Endothelial cell of umbilical vein (primary cell): ENCODE data around the gene ADAMTS14. TPM values are rescaled to one million over a fixed set of nuclear protein-coding genes. Genes with fewer than 3 reads are reported as not detected.

Experiments used
- BruUV-seq: library from RNA; stranded (reverse); fragments of 400-500 nt; replicated peaks from 2 replicates; lab custom pipeline; 2021; lab: Mats Ljungman, UMichigan
- CTCF ChIA-PET: fragments of 300-600, 350-600 bp; sonication (Branson Sonifier 250); formaldehyde crosslinking; loops from one replicate; lab custom pipeline; 2021; ENCODE audit warnings: antibody characterized with exemption, inconsistent platforms; lab: Charles Lee
- POLR2A ChIA-PET: fragments of 300-600, 350-600 bp; sonication (Branson Sonifier 250); formaldehyde crosslinking; loops from one replicate; lab custom pipeline; 2021; ENCODE audit warnings: antibody characterized with exemption, inconsistent platforms; lab: Charles Lee
- DNase-seq: peaks from one replicate; pipeline ENCODE4 v3.0.0-alpha.2; 2011; ENCODE audit warnings: low read depth, low spot score
- FAIRE-seq: peaks from 2 replicates; lab custom pipeline; 2011; peaks lifted over from hg19 to GRCh38; lab: Jason Lieb, UNC
- H2AFZ ChIP-seq: 2 replicates; pipeline ENCODE4 v1.6.0; 2012; ENCODE audit warnings: low read depth, low read length, control low read depth, inconsistent platforms
- H3K27ac ChIP-seq: 2 replicates; pipeline ENCODE4 v1.5.1; 2011; ENCODE audit warnings: low read depth, mild to moderate bottlenecking, control low read depth, low read length, moderate library complexity; ENCODE audit not compliant: insufficient read depth
- H3K27me3 ChIP-seq, 2 experiments: 2 replicates each; pipeline versions ENCODE4 v1.6.0 to v1.6.1; 2011; ENCODE audit warnings: low read length in 2 of 2, mixed read lengths in 1 of 2; ENCODE audit not compliant: control insufficient read depth in 2 of 2, insufficient read depth in 2 of 2
- H3K36me3 ChIP-seq, 2 experiments: 2 replicates in 1 of 2; 3 replicates in 1 of 2; pipeline ENCODE4 v1.5.1; 2011; ENCODE audit warnings: low read length in 2 of 2, mild to moderate bottlenecking in 1 of 2, moderate library complexity in 1 of 2; ENCODE audit not compliant: control insufficient read depth in 2 of 2, insufficient read depth in 2 of 2; ENCODE audit errors: extremely low read depth in 1 of 2
- H3K4me1 ChIP-seq: 3 replicates; pipeline ENCODE4 v1.5.1; 2011; ENCODE audit warnings: mild to moderate bottlenecking, low read length; ENCODE audit not compliant: control insufficient read depth, insufficient read depth; ENCODE audit errors: extremely low read depth
- H3K4me2 ChIP-seq: 2 replicates; pipeline ENCODE4 v1.6.1; 2011; ENCODE audit warnings: low read length, control low read depth, mixed read lengths; ENCODE audit not compliant: insufficient read depth
- H3K4me3 ChIP-seq, 3 experiments: fragments of 200-600 bp in 1 of 3; sonication (generic), shearing (Covaris generic) in 1 of 3; replicated peaks in 1 of 3; 2 replicates each; pipeline ENCODE4 v1.5.1; 2011 to 2016; ENCODE audit warnings: control low read depth in 3 of 3, low read length in 3 of 3, mild to moderate bottlenecking in 2 of 3, inconsistent platforms in 1 of 3, low read depth in 1 of 3, moderate library complexity in 1 of 3; ENCODE audit not compliant: insufficient read depth in 1 of 3
- H3K79me2 ChIP-seq: 2 replicates; pipeline ENCODE4 v1.6.0; 2012; ENCODE audit warnings: low read length, inconsistent platforms; ENCODE audit not compliant: control insufficient read depth, insufficient read depth
- H3K9ac ChIP-seq: replicated peaks from 2 replicates; pipeline ENCODE3; 2011; ENCODE audit warnings: low read length, control low read depth; ENCODE audit not compliant: insufficient read depth; ENCODE audit errors: extremely low read depth
- H3K9me1 ChIP-seq: replicated peaks from 3 replicates; pipeline ENCODE4 v1.6.0; 2011; ENCODE audit warnings: mild to moderate bottlenecking, low read length; ENCODE audit not compliant: control insufficient read depth, insufficient read depth; ENCODE audit errors: extremely low read depth
- H3K9me3 ChIP-seq: replicated peaks from 2 replicates; pipeline ENCODE4 v1.5.1; 2012; ENCODE audit warnings: low read length, inconsistent platforms; ENCODE audit not compliant: control insufficient read depth, insufficient read depth
- H4K20me1 ChIP-seq: replicated peaks from 2 replicates; pipeline ENCODE3; 2011; ENCODE audit warnings: mild to moderate bottlenecking, low read length; ENCODE audit not compliant: control insufficient read depth, insufficient read depth; ENCODE audit errors: extremely low read depth
- CTCF ChIP-seq, 2 donors: IDR thresholded peaks; 1 replicate in 1 of 2; 2 replicates in 1 of 2; pipeline ENCODE4 v1.5.1; 2011; ENCODE audit warnings: low read length in 2 of 2, mild to moderate bottlenecking in 2 of 2, moderate library complexity in 2 of 2, control low read depth in 1 of 2, inconsistent platforms in 1 of 2, low read depth in 1 of 2; ENCODE audit not compliant: insufficient read depth in 1 of 2; ENCODE audit errors: extremely low read depth in 1 of 2
- EZH2 ChIP-seq: IDR thresholded peaks from 2 replicates; pipeline ENCODE4 v1.6.1; 2012; ENCODE audit warnings: borderline replicate concordance, low read depth, mild to moderate bottlenecking, moderate library complexity, low read length, inconsistent platforms; ENCODE audit not compliant: severe bottlenecking
- FOS ChIP-seq: IDR thresholded peaks from 2 replicates; pipeline ENCODE4 v1.6.1; 2011; ENCODE audit warnings: mild to moderate bottlenecking, low read length, moderate library complexity, borderline replicate concordance; ENCODE audit not compliant: insufficient read depth
- GATA2 ChIP-seq: IDR thresholded peaks from 2 replicates; pipeline ENCODE4 v1.7.0; 2011; ENCODE audit warnings: low read depth, mild to moderate bottlenecking, moderate library complexity, mixed read lengths, low read length; ENCODE audit not compliant: insufficient read length, insufficient read depth
- JUN ChIP-seq: IDR thresholded peaks from 2 replicates; pipeline ENCODE4 v1.6.1; 2011; ENCODE audit warnings: borderline replicate concordance, low read depth; ENCODE audit not compliant: insufficient read length, insufficient read depth
- MYC ChIP-seq: IDR thresholded peaks from one replicate; pipeline ENCODE4 v1.6.1; 2011; ENCODE audit warnings: mild to moderate bottlenecking, low read depth, low read length
- POLR2A ChIP-seq: IDR thresholded peaks from 2 replicates; pipeline ENCODE4 v1.6.1; 2012; ENCODE audit warnings: low read depth, mild to moderate bottlenecking, control low read depth, low read length
- POLR2AphosphoS5 ChIP-seq: IDR thresholded peaks from 2 replicates; pipeline ENCODE4 v1.6.1; 2012; ENCODE audit warnings: low read depth, mild to moderate bottlenecking, control low read depth, low read length, moderate library complexity; ENCODE audit not compliant: insufficient read depth
- dilution Hi-C: fragments of 300-500 bp; cut with MboI; formaldehyde crosslinking; loops from one replicate; pipeline ENCODE4 v1.15.0; 2019; ENCODE audit warnings: low sequenced_read_pairs; ENCODE audit not compliant: extremely low pct_ligation_motif_present
- intact Hi-C: fragments of 100-400 bp; cut with micrococcal nuclease; formaldehyde crosslinking; loops from one replicate; pipeline ENCODE4 v1.10.0; 2022
- polyA plus RNA-seq, 4 experiments: library from polyadenylated mRNA; depleted of rRNA in 3 of 4; stranded (reverse) in 3 of 4; unstranded in 1 of 4; fragments of >200 nt; gene quantifications; 2 replicates each; pipeline versions ENCODE4 v1.2.1 to v1.2.3, GENCODE V29; 2011 to 2012; ENCODE audit warnings: missing spikeins in 1 of 4
- total RNA-seq: library from RNA; stranded (reverse); gene quantifications from 2 replicates; pipeline ENCODE4 v1.2.3, GENCODE V29; 2021
- TF ChIP-seq, protein P1 (sequence below): IDR thresholded peaks from 2 replicates; pipeline ENCODE4 v1.6.1; 2011; ENCODE audit not compliant: insufficient read depth, insufficient read length

Gene ADAMTS14
- total and polyA plus RNA-seq, 2 donors (not counting 3 experiments of a cell fraction or from before 2014, with no cell fraction given), result not detected

DNA sequence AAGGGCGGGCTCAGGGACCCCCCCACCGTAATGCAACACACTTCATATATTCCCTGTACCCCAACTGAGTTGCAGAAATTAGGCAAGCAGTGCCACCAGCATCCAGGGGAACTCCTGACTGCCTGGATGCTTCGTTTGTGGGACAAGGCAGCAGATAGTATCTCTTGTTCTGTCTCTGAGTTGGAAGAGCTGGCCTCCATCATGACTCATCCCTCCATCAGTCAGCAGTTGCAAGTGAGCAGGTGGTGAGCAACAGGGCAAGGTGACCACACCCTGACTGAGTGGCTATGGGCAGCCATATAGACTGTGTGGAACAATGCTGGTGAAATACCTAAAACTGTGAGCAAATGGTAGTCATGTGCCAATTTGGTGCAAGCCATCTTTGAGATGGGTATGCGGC is 22.8 kb upstream of the ADAMTS14 start:
- intact Hi-C loops, result no loop called here

More for the DNA sequence above, 22.8 kb upstream of the ADAMTS14 start:
- no peaks in the 10 kb centered on the region for H4K20me1 ChIP-seq
- BruUV-seq, result no TSS peak
- no peak for DNase-seq
- TF ChIP-seq MYC (no peak), FOS (no peak), POLR2AphosphoS5 (no peak), POLR2A (no peak), EZH2 (no peak), GATA2 (no peak), JUN (no peak), CTCF (IDR thresholded peaks at IDR 0.05; ENCODE audit: extremely low read depth in 1 of 2, insufficient read depth in 1 of 2, low read depth in 1 of 2, low read length in 2 of 2) (no peak)
- TF ChIP-seq, protein P1, sequence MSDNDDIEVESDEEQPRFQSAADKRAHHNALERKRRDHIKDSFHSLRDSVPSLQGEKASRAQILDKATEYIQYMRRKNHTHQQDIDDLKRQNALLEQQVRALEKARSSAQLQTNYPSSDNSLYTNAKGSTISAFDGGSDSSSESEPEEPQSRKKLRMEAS, result no peak
- CTCF ChIA-PET, result no interaction called here
- no peak overlapping the region for H3K9ac ChIP-seq
- no peaks in the 10 kb centered on the region for H3K9me1 ChIP-seq
- H3K4me3 ChIP-seq, result no peak overlapping the region
- H3K9me3 ChIP-seq, result no peaks in the 10 kb centered on the region
- POLR2A ChIA-PET, result no interaction called here
- no peak overlapping the region for H2AFZ ChIP-seq
- H3K36me3 ChIP-seq, result no peaks in the 10 kb centered on the region
- dilution Hi-C loops, result no loop called here
- no peak for FAIRE-seq
- H3K79me2 ChIP-seq, result no peaks in the 10 kb centered on the region
- H3K27me3 ChIP-seq, result peaks cover 0 to 2% of the 10 kb centered on the region in 2 experiments
- no peak overlapping the region for H3K4me2 ChIP-seq
- H3K4me1 ChIP-seq, result no peaks in the 10 kb centered on the region
- no peak overlapping the region for H3K27ac ChIP-seq
